HepG2 (cell line): ENCODE results near the gene ASTN1.

Experiments
- CTCF ChIP-seq: sonication (generic); formaldehyde crosslinking; IDR thresholded peaks from 2 replicates; pipeline ENCODE4 v1.5.0; 2020; ENCODE audit warnings: mild to moderate bottlenecking, missing genetic modification reagents, moderate library complexity
- DNMT1 ChIP-seq: sonication (generic); formaldehyde crosslinking; IDR thresholded peaks from 2 replicates; pipeline ENCODE4 v1.5.1; 2020; ENCODE audit warnings: mild to moderate bottlenecking, missing genetic modification reagents
- NFATC3 ChIP-seq: sonication (generic); formaldehyde crosslinking; IDR thresholded peaks from 2 replicates; pipeline ENCODE4 v1.5.1; 2020; ENCODE audit warnings: mild to moderate bottlenecking, missing genetic modification reagents
- POLR2AphosphoS5 ChIP-seq: IDR thresholded peaks from 2 replicates; pipeline ENCODE4 v1.6.1; 2012; ENCODE audit warnings: low read depth, low read length
- RNF219 ChIP-seq: sonication (generic); formaldehyde crosslinking; IDR thresholded peaks from 2 replicates; pipeline ENCODE4 v1.5.0; 2020; ENCODE audit warnings: mild to moderate bottlenecking, missing genetic modification reagents
- SMAD1 ChIP-seq: sonication (generic); formaldehyde crosslinking; IDR thresholded peaks from 2 replicates; pipeline ENCODE4 v1.4.0; 2020; ENCODE audit warnings: missing genetic modification reagents, low read depth, mild to moderate bottlenecking, borderline replicate concordance
- SNAPC5 ChIP-seq: sonication (generic); formaldehyde crosslinking; IDR thresholded peaks from 2 replicates; pipeline ENCODE4 v1.8.1; 2023; ENCODE audit warnings: mild to moderate bottlenecking, missing genetic modification reagents, borderline replicate concordance
- TBP ChIP-seq: sonication (generic); formaldehyde crosslinking; IDR thresholded peaks from 2 replicates; pipeline ENCODE4 v1.5.0; 2020; ENCODE audit warnings: missing genetic modification reagents
- ZNF510 ChIP-seq: sonication (generic); formaldehyde crosslinking; IDR thresholded peaks from 2 replicates; pipeline ENCODE4 v1.4.0; 2020; ENCODE audit warnings: low read depth, mild to moderate bottlenecking, missing genetic modification reagents
- ZNF710 ChIP-seq: sonication (generic); formaldehyde crosslinking; IDR thresholded peaks from 2 replicates; pipeline ENCODE4 v1.5.0; 2020; ENCODE audit warnings: mild to moderate bottlenecking, missing genetic modification reagents, borderline replicate concordance
- ZNF766 ChIP-seq: sonication (generic); formaldehyde crosslinking; IDR thresholded peaks from 2 replicates; pipeline ENCODE4 v1.5.0; 2020; ENCODE audit warnings: missing genetic modification reagents, borderline replicate concordance

- TF ChIP-seq ZNF710 (CRISPR knock-in tag) (no peak), DNMT1 (CRISPR knock-in tag) (no peak), POLR2AphosphoS5 (no peak), CTCF (CRISPR knock-in tag) (no peak), SNAPC5 (no peak), RNF219 (CRISPR knock-in tag) (no peak), SMAD1 (CRISPR knock-in tag) (no peak), ZNF510 (no peak), ZNF766 (no peak), TBP (CRISPR knock-in tag) (no peak), NFATC3 (CRISPR knock-in tag) (no peak)
Measured at GRCh38 chr1:176905648-176906047, 258.9 kb downstream of the ASTN1 start.
